GM19467 (cell line): Measurements from ENCODE around the gene ZNF555.
"Not testable (repeated sequence)": the region's sequence is repeated elsewhere in the genome, so short reads cannot be mapped to it uniquely, and the experiment has no call there.

ENCODE experiments used
- ATAC-seq: cut with Tn5 transposase; IDR thresholded peaks from one replicate; pipeline ENCODE4 v1.9.1; 2021; ENCODE audit warnings: mild to moderate bottlenecking, moderate library complexity; ENCODE audit not compliant: unreplicated experiment

ZNF555 gene

GRCh38 chr19:2840794-2841791 is at the start of gene ZNF555:
TSS of gene ZNF555 (plus strand) at chr19:2841475. CDS start at chr19:2841573, 98 bp downstream.
- ATAC-seq, result peak; percentile 93

DNA sequence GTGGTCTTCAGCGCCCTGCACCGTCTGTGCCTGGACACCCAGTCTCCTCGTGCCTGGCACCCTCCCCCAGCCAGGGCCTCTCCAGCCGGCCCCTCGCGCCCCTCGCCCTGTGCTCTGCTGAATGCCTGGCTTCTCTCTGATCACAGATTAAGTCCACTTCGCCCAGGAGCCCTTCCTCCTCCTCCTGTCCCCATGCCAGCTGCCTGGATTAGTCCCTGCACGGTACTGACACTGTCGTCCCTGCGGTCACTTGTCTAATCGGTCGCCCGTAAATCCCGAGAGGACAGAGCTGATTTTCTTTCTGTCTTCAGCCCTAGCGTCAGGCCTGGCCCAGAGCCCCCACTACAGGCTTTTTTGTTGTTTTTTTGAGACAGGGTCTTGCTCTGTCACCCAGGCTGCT is 49.4 kb upstream of the ZNF555 start:
- no peak for ATAC-seq

GRCh38 chr19:2792666-2793065 is 48.6 kb upstream of the ZNF555 start:
- not testable (repeated sequence) for ATAC-seq

DNA sequence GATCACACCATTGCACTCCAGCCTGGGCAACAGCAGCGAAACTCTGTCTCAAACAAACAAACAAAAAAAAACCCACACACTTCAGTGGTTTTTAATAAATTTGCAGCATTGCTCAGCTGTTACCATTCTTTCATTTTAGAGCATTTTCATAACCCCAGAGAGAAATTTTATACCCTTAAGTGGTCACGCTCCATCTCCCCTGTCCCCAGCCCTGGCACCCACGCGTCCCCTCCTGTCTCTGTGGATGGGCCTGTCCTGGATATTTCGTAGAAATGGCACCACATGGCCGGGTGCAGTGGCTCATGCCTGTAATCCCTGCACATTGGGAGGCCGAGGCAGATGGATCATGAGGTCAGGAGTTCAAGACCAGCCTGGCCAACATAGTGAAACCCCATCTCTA is 48.1 kb upstream of the ZNF555 start:
- ATAC-seq, result no peak

DNA sequence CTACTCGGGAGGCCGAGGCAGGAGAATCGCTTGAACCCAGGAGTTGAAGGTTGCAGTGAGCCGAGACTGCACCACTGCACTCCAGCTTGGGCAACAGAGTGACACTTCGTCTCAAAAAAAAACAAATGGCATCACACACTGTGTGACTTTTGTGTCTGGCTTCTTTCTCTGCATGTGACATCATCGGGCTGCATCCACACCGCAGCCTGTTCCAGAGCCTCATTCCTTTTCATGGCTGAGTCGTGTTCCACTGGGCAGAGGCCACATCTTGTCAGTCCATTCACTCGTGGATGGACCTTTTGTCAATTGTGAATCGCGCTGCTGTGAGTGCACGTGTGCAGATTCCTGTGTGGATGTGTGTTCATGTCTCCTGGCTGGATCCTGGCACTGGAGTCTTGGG is 47.7 kb upstream of the ZNF555 start:
- no peak for ATAC-seq

- no peak for ATAC-seq
Observed at GRCh38 chr19:2795827-2796658, 45.2 kb upstream of the ZNF555 start.

- no peak for ATAC-seq
Observed at GRCh38 chr19:2796659-2797266, 44.5 kb upstream of the ZNF555 start.

DNA sequence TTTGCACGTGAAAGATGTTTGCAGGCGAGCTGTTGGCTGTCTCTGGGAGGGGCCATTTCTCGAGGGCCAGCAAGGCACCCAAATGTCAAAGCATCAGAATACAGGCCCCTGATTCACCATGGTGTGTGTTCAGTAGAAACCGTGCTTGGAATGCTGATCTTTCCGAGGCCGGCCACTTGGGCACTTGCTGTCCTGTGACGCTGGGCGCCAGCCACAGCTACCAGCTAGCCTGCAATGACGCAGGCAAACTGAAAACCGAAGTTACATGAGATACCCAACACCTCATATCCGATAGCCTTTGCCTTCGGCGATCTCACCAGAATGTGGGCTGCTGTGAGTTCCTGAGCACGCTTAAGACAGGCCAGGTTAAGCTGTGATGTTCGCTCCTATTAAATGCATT is 44.0 kb upstream of the ZNF555 start:
- no peak for ATAC-seq

DNA sequence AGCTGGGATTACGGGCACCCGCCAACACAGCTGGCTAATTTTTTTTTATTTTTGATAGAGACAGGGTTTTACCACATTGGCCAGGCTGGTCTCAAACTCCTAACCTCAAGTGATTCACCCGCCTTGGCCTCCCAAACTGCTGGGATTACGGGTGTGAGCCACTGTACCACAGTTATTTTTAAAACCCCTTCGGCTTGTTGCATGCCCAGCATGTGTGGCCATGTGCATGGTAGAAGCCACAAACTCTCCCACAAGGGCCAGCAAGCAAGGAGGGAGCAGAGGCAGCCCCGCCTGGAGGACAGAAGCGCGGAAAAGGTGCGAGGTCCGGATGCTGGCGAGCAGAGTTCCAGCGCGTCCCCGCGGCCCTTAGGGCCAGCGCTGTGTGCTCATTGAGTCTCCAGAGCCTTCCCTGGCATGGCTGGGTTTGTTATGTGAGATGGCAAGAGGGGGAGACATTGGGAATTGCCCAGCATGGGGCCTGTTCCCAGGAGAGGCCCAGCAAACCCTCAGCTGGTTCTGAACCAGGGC is 43.1 kb upstream of the ZNF555 start:
- ATAC-seq, result no peak

- ATAC-seq, result no peak
Observed at GRCh38 chr19:2798733-2799132, 42.5 kb upstream of the ZNF555 start.

- no peak for ATAC-seq
Observed at GRCh38 chr19:2799273-2800020, 41.8 kb upstream of the ZNF555 start.

DNA sequence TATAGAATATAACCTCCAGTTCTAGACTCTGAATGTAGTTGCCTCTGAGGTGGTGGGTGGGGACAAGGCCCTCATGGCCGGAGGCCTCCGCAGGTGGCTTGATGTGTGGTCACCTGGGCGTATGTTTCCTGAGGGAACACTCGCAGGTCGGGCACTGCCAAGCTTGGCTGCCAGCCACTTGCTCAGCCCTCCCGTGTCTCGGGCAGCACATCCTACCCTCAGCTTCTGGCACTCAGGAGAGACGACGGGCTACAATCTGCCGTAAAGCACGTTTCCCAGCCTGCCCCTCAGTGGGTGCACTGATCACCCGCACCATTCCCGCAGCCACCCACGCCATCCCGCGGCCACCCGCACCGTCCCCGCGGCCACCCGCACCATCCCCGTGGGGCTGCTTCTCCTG is 40.8 kb upstream of the ZNF555 start:
- ATAC-seq, result no peak

- ATAC-seq, result no peak
Observed at GRCh38 chr19:2802826-2803225, 38.4 kb upstream of the ZNF555 start.

DNA sequence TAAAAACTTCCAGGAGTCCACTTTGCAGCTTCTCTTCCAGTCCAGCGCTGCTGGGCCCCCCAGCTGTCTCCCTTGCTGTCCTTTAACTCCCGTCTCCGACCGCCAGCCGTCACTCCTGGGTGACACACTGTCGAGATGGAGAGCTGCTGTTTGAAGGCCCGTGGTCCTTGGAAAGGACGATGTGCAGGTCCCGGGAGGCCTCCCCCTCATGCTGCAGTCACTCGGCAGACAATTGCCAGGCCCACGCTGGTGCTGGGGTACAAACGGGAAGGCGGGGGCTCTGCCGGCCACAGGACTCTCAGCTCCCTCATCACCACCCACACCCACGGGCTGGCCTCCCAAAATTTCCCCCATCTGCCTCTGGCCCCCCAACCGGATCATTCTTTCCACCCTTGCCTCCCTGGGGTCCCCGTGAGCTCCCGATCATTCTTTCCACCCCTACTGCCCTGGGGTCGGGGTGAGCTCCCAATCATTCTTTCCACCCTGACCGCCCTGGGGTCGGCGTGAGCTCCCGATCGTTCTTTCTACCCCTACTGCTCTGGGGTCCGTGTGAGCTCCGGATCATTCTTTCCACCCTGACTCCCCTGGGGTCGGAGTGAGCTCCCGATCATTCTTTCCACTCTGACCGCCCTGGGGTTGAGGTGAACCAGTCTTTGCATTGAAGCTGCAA is 37.7 kb upstream of the ZNF555 start:
- ATAC-seq, result no peak

DNA sequence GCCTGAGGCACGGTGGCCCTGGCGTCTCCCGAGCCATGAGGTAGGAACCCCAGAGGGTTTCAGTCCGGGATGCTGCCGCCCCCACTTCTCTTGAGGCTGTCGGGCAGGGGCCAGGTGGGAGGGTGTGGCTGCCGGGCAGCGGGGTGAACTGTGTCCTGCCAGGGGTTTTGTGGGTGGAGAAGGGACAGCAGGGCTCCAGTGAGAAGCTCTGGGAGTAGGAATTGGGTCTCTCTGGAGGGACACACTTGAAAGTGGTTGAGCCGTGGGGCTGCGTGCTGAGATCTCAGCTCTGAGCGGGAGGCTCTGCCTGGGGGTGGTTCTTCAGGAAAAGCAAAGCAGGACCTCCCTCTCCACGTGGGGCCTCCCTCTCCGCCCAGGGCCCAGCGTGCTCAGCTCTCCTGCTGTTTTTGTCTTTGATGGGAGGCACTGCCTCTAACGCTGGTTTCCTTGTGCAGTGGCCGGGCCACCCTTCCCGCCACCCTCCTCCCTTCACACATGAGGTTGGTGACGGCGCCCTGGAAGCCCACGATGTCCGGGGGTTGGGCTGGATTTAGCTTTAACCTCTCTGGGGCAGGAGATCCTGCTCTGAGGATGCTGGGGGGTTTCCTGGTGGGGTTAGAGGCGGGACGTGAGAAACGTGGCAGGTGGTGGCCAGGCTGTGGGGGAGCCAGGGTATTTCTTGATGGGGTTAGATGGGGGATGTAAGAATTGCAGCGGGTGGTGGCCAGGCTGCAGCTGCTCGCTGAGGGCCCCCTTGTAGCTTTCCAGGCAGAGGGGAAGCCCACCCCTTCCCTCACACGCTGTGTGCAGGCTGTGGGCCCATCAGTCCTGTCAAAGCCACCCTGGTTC is 36.9 kb upstream of the ZNF555 start:
- ATAC-seq, result no peak

GRCh38 chr19:2805261-2805900 is 35.9 kb upstream of the ZNF555 start:
- ATAC-seq, result no peak

DNA sequence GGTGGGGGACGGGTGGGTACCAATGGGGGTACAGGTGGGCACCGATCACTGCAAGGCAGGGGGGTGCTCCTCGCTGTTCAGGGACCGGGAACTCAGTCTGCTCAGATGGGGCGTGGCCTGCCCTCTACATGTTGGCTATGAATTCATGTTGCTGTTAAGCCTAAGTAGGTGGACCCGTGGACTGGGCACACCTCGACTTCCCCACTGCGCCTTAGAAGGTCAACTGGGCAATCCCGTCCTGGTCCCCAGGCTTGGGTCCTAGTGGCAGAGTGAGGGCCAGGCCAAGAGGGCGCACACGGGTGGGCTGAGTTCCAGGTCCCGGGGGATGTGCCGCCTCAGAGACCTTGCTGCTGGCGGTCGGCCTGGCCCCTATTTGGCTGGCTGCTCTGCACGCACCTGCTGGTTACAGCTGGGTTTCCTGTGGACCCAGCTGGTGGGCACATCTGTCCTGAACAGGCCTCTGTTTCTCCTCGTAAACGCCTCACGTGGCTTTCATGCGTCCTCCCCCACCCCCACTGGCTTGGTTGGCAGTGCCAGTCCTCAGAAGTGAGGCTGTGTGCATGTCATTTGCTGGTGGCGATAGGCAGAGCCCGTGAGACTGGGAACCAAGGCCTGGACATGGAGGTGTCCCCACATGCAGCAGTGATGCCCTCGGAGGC is 35.2 kb upstream of the ZNF555 start:
- no peak for ATAC-seq
